GM15510 (cell line): Measurements from ENCODE around the gene JOSD2.
A peak's percentile ranks its signal among the peaks of the same experiment; 100 is the strongest.

Source experiments
- POLR2A ChIP-seq: IDR thresholded peaks from 3 replicates; pipeline ENCODE4 v1.6.1; 2011; ENCODE audit warnings: borderline replicate concordance; ENCODE audit not compliant: insufficient read length; ENCODE audit errors: extremely low read depth

JOSD2 gene

GRCh38 chr19:50481351-50482149, 29.4 kb downstream of the JOSD2 start:
- TF ChIP-seq POLR2A, result no peak

- no peak for TF ChIP-seq POLR2A
Observed at GRCh38 chr19:50480281-50481111, 30.5 kb downstream of the JOSD2 start.

GRCh38 chr19:50479761-50480251, 31.2 kb downstream of the JOSD2 start:
- no peak for TF ChIP-seq POLR2A

DNA sequence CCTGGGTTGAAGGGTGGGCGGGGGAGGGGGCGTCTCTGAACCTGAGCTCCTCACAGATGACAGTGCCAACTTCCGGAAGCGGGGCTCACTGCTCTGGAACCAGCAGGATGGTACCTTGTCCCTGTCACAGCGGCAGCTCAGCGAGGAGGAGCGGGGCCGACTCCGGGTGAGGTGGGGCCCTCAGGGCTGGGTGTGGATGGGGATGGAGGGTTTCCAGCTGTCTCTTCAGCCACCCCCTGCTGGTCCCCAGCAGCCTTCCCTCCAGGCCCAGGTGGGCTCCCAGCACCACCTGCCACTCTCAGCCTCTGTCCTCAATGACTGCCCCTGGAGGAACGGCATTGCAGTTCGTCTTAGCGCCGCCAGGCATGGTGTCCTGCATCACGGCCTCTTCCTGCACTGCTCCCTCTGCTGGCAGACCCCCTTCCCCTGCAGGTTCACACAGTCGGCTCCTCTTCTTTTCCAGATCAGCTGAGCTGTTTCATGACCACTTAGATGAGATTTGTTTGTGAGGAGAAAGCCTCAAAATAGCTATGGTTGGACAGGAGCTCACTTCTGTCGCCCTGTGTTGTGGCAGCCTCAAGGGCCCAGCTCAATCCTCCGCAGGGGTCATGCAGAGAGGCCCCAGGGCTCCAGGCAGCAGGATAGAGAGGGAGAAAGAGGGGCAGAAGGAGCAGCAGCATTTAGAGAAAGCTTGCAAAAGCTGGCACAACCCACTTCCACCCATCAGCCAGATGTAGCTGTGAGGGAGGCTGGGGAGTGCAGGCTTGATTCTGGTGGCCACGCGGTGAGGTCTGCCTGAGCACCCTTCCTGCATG, 31.9 kb downstream of the JOSD2 start:
- no peak for TF ChIP-seq POLR2A

DNA sequence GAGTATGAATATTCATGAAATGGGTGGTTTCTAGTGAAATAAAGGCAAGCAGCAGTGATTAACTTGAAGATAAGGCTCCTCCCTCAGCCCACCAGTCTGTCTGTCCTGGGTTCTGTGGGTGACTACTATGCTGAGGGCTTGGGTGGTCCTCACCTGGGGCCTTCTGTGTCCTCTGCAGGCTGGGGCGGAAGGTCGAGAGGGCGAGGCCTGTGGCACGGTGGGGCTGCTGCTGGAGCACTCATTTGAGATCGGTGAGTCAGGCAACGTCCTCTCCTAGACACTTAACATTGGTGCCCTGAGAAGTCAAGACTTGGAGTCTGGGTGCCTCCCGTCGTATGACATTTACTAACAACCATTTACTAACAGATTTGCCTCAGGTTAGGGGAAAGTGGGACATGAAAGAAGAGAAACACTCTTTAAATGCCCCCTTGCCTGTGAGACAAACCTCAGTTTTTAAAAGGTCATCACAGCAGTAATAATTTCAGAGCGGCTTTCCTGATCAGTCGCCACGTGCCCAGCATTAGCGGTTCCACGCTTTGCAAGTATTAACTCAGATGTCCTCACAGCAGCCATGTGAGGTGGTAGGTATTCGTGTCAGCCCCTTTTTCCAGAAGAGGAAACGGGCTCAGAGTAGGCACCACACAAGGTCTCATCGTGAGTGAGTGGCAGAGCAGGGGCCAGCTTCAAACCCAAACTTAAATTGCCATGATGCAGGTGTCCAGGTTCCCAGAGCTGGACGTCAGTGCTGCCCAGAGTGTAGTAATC, 33.1 kb downstream of the JOSD2 start:
- no peak for TF ChIP-seq POLR2A

DNA sequence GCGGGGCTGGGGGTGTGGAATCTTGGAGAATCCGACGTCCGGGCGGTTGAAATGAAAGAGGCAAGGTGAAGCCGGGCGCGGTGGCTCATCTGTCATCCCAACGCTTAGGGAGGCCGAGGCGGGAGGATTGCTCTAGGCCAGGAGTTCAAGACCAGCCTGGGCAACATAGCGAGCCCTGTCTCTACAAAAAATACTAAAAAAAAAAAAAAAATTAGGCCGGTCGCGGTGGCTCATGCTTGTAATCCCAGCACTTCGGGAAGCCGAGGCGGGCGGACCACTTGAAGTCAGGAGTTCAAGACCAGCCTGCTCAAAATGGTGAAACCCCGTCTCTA, 34.1 kb downstream of the JOSD2 start:
- no peak for TF ChIP-seq POLR2A

DNA sequence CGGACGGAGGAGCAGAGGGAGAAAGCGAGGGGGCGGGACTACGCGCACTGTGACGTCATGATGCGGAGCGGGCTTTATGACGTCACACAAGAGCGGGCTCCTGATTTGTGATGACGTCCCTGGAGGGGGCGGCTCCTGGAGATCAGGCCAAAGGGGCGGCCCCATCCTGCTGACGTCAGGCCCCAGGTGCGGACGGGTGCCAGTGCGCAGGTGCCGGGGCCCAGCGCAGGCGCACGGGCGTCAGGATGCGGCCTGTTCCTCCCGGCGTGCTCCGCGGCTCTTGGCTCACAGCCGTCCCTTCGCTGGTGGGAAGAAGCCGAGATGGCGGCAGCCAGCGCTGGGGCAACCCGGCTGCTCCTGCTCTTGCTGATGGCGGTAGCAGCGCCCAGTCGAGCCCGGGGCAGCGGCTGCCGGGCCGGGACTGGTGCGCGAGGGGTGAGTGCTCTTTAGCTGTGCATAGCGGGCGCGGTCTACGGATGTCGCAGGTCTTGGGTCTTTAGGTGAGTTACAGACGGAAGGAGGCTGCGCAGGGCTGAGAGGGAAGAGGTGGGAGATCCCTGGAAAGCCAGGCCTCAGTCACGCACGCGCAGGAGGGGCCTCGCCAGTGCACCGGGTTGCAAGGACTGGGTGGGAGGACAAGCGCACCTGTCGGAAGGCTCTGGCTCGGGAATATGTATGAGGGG, 34.6 kb downstream of the JOSD2 start, which contains the start of the genes EMC10 and GARIN5A:
EMC10 (plus strand) TSS at position 284 of the 683 bp plus-strand sequence; CDS start at position 322, 38 bp downstream.
GARIN5A (minus strand) TSS at position 625 of the 683 bp plus-strand sequence; CDS start at position 165, 460 bp downstream.
- TF ChIP-seq POLR2A, result peak; percentile 98

DNA sequence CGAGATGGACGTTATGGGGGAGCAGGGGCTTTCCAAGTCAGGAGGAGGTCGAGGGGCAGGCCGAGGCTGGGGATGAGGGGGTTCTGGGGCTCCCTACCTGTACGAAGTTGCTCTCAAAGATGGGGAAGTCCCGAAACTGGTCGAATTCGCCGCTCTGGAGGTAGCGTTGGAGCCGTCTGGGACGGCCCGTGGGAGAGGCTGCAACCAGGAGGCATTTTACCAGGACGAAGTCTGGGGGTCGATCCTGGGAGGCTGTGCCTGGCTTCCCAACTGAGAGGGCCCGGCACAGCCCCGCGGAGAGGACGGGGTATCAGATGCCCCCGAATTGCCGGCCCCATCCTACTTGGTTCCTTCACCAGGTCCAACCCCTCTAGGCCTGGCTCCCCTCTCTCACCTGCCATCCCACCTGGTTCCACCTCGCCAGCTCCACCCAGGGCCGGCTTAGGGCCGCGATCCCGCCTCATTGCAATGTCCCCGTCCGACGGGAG, 35.2 kb downstream of the JOSD2 start:
- no peak for TF ChIP-seq POLR2A

GRCh38 chr19:50475101-50475568, 35.9 kb downstream of the JOSD2 start:
- no peak for TF ChIP-seq POLR2A

DNA sequence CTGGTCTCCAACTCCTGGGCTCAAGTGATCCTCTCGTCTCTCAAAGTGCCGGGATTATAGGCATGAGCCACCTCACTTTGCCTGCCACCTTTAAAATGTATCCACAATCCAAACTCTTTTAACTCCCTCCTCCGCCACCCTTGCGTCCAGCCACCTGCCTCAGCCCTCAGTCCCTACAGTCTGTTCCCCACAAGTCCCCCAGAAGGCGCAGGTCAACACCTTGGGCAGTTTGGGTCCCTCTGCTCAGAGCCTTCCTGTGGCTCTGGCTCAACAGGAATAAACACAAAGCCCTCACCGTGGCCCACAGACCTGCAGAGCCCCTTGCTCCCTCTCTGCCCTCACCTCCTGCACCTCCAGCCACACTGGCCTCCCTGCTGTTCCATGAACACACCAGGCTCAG, 42.2 kb downstream of the JOSD2 start:
- TF ChIP-seq POLR2A, result no peak

DNA sequence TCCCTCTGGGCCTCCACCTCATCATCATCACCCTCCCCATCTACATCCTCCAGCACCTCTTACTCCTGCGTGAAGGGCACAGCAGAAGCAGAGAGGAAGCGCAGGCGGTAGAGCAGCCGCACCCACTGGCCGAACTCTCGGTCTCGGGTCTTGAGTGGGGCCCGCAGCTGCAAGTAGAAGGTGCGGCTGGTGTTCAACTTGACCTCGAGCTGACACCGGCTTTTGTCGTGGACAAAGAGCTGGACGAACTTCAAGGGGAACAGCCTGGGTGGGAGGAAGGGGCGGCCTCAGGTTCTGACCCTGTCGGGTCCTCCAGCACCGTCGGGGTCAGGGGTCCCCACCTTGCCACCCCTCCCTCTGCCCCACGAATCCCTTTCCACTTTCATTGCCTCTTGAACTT, 43.4 kb downstream of the JOSD2 start:
- TF ChIP-seq POLR2A, result no peak

- no peak for TF ChIP-seq POLR2A
Observed at GRCh38 chr19:50466706-50467039, 44.3 kb downstream of the JOSD2 start.
